GM23338 (cell line): ENCODE results near the gene PTGR2. TPM values are rescaled to one million over a fixed set of nuclear protein-coding genes. Genes with fewer than 3 reads are reported as not detected.
"Not testable (repeated sequence)": the region's sequence is repeated elsewhere in the genome, so short reads cannot be mapped to it uniquely, and the experiment has no call there.

Source experiments
- ATAC-seq: fragments of 200-7000 bp; cut with Tn5 transposase; 3 replicates; pipeline ENCODE4 v1.9.1; 2020
- DNase-seq: peaks from one replicate; pipeline ENCODE4 v3.0.0-alpha.2; 2015; ENCODE audit warnings: low spot score
- H2AFZ ChIP-seq: fragments of 200-600 bp; sonication (generic); 2 replicates; pipeline ENCODE4 v1.8.0; 2016; ENCODE audit warnings: antibody characterized with exemption, mild to moderate bottlenecking, moderate library complexity
- H3F3A ChIP-seq: fragments of 200-600 bp; sonication (generic); replicated peaks from 2 replicates; pipeline ENCODE4 v1.8.0; 2017; ENCODE audit warnings: antibody characterized with exemption, mixed run types, low read depth
- H3K27ac ChIP-seq: fragments of 200-600 bp; sonication (generic); 2 replicates; pipeline ENCODE4 v1.6.1; 2016; ENCODE audit warnings: low read depth
- H3K27me3 ChIP-seq: fragments of 200-600 bp; sonication (generic); 2 replicates; pipeline ENCODE4 v1.8.0; 2016; ENCODE audit warnings: mild to moderate bottlenecking, mixed run types, moderate library complexity; ENCODE audit not compliant: insufficient read depth
- H3K36me3 ChIP-seq: fragments of 200-600 bp; sonication (generic); 2 replicates; pipeline ENCODE4 v1.8.0; 2016; ENCODE audit warnings: mild to moderate bottlenecking; ENCODE audit not compliant: insufficient read depth
- H3K4me1 ChIP-seq: fragments of 200-600 bp; sonication (generic); 2 replicates; pipeline ENCODE4 v1.8.0; 2016; ENCODE audit warnings: mild to moderate bottlenecking, moderate library complexity; ENCODE audit not compliant: insufficient read depth
- H3K4me2 ChIP-seq: fragments of 200-600 bp; sonication (generic); 2 replicates; pipeline ENCODE4 v1.7.1; 2017; ENCODE audit warnings: mixed run types
- H3K4me3 ChIP-seq: fragments of 200-600 bp; sonication (generic); 2 replicates; pipeline ENCODE4 v1.6.1; 2016; ENCODE audit warnings: mixed run types
- H3K79me2 ChIP-seq: fragments of 200-600 bp; sonication (generic); replicated peaks from 2 replicates; pipeline ENCODE4 v1.8.0; 2017; ENCODE audit warnings: mild to moderate bottlenecking; ENCODE audit not compliant: insufficient read depth
- H3K9me2 ChIP-seq: fragments of 200-600 bp; sonication (generic); 2 replicates; pipeline ENCODE4 v1.8.0; 2017; ENCODE audit not compliant: insufficient read depth
- H4K20me1 ChIP-seq: fragments of 200-600 bp; sonication (generic); replicated peaks from 2 replicates; pipeline ENCODE4 v1.8.0; 2017; ENCODE audit warnings: mild to moderate bottlenecking; ENCODE audit not compliant: insufficient read depth
- H3K27ac Mint-ChIP-seq: 2 replicates; pipeline ENCODE4 v1.8.0; 2020; ENCODE audit warnings: inconsistent platforms, mild to moderate bottlenecking, moderate library complexity, mixed read lengths
- H3K27me3 Mint-ChIP-seq: 3 replicates; pipeline ENCODE4 v1.8.0; 2022; ENCODE audit warnings: low read depth, mild to moderate bottlenecking, moderate library complexity, mixed read lengths, inconsistent platforms; ENCODE audit not compliant: insufficient read depth, poor library complexity
- H3K36me3 Mint-ChIP-seq: 3 replicates; pipeline ENCODE4 v1.8.0; 2021; ENCODE audit warnings: low read depth, mild to moderate bottlenecking, inconsistent platforms, moderate library complexity, mixed read lengths
- H3K4me1 Mint-ChIP-seq: 3 replicates; pipeline ENCODE4 v1.8.0; 2020; ENCODE audit warnings: mild to moderate bottlenecking, inconsistent platforms, mixed read lengths
- H3K4me3 Mint-ChIP-seq: 3 replicates; pipeline ENCODE4 v1.8.0; 2021; ENCODE audit warnings: moderate library complexity, mild to moderate bottlenecking, inconsistent platforms, mixed read lengths
- H3K9me3 Mint-ChIP-seq: 3 replicates; pipeline ENCODE4 v1.8.0; 2020; ENCODE audit warnings: moderate library complexity, mild to moderate bottlenecking, inconsistent platforms, mixed read lengths
- EZH2 ChIP-seq: fragments of 200-600 bp; sonication (generic); IDR thresholded peaks from one replicate; pipeline ENCODE4 v1.8.0; 2017; ENCODE audit warnings: antibody characterized with exemption, mild to moderate bottlenecking, low read depth; ENCODE audit not compliant: unreplicated experiment
- EZH2phosphoT487 ChIP-seq: fragments of 200-600 bp; sonication (generic); IDR thresholded peaks from one replicate; pipeline ENCODE4 v1.8.1; 2018; ENCODE audit warnings: antibody characterized with exemption; ENCODE audit not compliant: unreplicated experiment
- REST ChIP-seq: IDR thresholded peaks from one replicate; pipeline ENCODE4 v1.6.1; 2018; ENCODE audit warnings: antibody characterized with exemption; ENCODE audit not compliant: unreplicated experiment
- STAT1 ChIP-seq: IDR thresholded peaks from one replicate; pipeline ENCODE4 v1.6.1; 2016; ENCODE audit warnings: antibody characterized with exemption; ENCODE audit not compliant: unreplicated experiment
- ZNF331 ChIP-seq: fragments of 250-450 bp; sonication (Bioruptor Pico); IDR thresholded peaks from 2 replicates; pipeline ENCODE4 v1.5.0; 2020; ENCODE audit warnings: low read depth, mild to moderate bottlenecking, moderate library complexity
- polyA plus RNA-seq: library from polyadenylated mRNA; unstranded; fragments of >200 nt; fragmentation: Nextera tagmentation; extraction: Ambion mirVana; gene quantifications from 2 replicates; pipeline ENCODE4 v1.2.1, GENCODE V29; 2016
- total RNA-seq: library from RNA; depleted of rRNA; stranded (reverse); fragments of >200 nt; shearing (Covaris generic); gene quantifications from 2 replicates; pipeline ENCODE4 v1.2.3, GENCODE V29; 2014
- TF ChIP-seq, protein P1 (sequence below): fragments of 250-450 bp; sonication (Bioruptor Pico); IDR thresholded peaks from 2 replicates; pipeline ENCODE4 v1.5.0; 2020; ENCODE audit warnings: mild to moderate bottlenecking, moderate library complexity

PTGR2 gene
- total and polyA plus RNA-seq, 2 experiments from 2014 or later: 20.0 to 25.4 TPM

DNA sequence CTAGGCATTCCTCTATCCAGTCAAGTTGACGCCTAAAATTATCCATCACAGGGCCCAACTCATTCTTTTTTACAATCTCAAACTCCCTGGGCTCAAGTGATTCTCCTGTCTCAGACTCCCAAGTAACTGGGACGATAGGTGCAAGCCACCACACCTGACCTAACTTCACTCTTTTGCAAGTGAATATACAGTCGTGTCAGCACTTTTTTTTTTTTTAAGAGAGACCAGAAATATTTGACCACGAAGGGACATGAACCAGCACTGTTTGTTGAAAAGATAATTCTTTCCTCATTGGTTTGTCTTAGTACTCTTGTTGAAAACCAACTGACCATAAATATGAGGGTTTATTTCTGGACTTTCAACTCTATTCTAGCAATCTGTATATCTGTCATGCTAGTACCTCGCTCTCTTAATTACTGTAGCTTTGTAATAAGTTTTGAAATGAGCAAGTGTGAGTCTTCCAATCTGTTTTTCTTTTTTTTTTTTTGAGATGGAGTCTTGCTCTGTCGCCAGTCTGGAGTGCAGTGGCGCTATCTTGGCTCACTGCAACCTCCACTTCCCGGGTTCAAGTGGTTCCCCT lies 14.0 kb downstream of the PTGR2 start (continued):
- TF ChIP-seq, protein P1, sequence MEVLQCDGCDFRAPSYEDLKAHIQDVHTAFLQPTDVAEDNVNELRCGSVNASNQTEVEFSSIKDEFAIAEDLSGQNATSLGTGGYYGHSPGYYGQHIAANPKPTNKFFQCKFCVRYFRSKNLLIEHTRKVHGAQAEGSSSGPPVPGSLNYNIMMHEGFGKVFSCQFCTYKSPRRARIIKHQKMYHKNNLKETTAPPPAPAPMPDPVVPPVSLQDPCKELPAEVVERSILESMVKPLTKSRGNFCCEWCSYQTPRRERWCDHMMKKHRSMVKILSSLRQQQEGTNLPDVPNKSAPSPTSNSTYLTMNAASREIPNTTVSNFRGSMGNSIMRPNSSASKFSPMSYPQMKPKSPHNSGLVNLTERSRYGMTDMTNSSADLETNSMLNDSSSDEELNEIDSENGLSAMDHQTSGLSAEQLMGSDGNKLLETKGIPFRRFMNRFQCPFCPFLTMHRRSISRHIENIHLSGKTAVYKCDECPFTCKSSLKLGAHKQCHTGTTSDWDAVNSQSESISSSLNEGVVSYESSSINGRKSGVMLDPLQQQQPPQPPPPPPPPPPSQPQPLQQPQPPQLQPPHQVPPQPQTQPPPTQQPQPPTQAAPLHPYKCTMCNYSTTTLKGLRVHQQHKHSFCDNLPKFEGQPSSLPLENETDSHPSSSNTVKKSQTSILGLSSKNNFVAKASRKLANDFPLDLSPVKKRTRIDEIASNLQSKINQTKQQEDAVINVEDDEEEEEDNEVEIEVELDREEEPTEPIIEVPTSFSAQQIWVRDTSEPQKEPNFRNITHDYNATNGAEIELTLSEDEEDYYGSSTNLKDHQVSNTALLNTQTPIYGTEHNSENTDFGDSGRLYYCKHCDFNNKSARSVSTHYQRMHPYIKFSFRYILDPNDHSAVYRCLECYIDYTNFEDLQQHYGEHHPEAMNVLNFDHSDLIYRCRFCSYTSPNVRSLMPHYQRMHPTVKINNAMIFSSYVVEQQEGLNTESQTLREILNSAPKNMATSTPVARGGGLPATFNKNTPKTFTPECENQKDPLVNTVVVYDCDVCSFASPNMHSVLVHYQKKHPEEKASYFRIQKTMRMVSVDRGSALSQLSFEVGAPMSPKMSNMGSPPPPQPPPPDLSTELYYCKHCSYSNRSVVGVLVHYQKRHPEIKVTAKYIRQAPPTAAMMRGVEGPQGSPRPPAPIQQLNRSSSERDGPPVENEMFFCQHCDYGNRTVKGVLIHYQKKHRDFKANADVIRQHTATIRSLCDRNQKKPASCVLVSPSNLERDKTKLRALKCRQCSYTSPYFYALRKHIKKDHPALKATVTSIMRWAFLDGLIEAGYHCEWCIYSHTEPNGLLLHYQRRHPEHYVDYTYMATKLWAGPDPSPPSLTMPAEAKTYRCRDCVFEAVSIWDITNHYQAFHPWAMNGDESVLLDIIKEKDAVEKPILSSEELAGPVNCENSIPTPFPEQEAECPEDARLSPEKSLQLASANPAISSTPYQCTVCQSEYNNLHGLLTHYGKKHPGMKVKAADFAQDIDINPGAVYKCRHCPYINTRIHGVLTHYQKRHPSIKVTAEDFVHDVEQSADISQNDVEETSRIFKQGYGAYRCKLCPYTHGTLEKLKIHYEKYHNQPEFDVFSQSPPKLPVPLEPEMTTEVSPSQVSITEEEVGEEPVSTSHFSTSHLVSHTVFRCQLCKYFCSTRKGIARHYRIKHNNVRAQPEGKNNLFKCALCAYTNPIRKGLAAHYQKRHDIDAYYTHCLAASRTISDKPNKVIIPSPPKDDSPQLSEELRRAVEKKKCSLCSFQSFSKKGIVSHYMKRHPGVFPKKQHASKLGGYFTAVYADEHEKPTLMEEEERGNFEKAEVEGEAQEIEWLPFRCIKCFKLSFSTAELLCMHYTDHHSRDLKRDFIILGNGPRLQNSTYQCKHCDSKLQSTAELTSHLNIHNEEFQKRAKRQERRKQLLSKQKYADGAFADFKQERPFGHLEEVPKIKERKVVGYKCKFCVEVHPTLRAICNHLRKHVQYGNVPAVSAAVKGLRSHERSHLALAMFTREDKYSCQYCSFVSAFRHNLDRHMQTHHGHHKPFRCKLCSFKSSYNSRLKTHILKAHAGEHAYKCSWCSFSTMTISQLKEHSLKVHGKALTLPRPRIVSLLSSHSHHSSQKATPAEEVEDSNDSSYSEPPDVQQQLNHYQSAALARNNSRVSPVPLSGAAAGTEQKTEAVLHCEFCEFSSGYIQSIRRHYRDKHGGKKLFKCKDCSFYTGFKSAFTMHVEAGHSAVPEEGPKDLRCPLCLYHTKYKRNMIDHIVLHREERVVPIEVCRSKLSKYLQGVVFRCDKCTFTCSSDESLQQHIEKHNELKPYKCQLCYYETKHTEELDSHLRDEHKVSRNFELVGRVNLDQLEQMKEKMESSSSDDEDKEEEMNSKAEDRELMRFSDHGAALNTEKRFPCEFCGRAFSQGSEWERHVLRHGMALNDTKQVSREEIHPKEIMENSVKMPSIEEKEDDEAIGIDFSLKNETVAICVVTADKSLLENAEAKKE: no peak
- TF ChIP-seq EZH2phosphoT487: no peak

- H3K36me3 Mint-ChIP-seq, H3K27ac ChIP-seq, H3K36me3 ChIP-seq: not testable (repeated sequence)
Measured at GRCh38 chr14:73869754-73870153, 18.1 kb downstream of the PTGR2 start.

DNA sequence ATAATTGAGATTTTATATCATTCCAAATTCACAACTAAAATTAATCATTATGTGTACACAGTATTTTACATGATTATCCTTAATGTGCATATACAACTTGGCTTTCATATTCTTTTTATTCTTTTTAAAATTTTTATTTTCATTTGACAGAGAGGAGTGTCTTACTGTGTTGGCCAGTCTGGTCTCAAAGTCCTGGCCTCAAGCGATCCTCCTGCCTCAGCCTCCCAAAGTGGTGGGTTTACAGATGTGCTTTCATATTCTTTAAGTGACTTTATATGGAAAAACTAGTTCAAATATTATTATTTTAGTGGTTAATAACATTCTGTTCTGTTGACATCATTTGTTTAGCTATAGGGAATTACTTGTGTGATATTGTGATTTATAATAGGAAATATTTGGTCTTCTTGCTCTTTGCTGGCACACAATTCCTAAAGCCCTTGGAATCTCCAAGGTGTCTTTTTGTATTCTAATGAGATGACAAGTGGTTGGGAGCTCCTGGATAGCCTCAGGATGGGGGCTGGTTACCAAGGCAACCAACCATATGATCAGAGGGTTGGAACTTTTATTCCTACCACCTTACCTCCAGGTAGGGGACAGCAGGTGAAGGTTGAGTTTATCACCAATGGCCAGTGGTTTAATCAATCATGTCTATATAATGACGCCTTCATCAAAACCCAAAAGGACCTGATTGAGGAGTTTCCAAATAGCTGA lies 19.0 kb downstream of the PTGR2 start:
- DNase-seq (peak; percentile 62), ATAC-seq (peak; percentile 67)
- no peaks in the 10 kb centered on the region for H3K27me3 Mint-ChIP-seq
- Histone ChIP-seq H3K79me2 (no peaks in the 10 kb centered on the region), H3K4me1 (no peaks in the 10 kb centered on the region), H3F3A (no peaks in the 10 kb centered on the region), H4K20me1 (no peaks in the 10 kb centered on the region; the same call in 1 of the 2 replicates), H3K36me3 (no peaks in the 10 kb centered on the region; the same call in 1 of the 2 replicates), H3K27me3 (no peaks in the 10 kb centered on the region), H3K27ac (no peak overlapping the region), H3K9me2 (no peaks in the 10 kb centered on the region), H3K4me2 (no peak overlapping the region), H3K4me3 (no peak overlapping the region), H2AFZ (no peak overlapping the region)
- H3K4me1 Mint-ChIP-seq: peaks cover 4% of the 10 kb centered on the region; the same call in 2 of the 3 replicates
- no peak overlapping the region for H3K27ac Mint-ChIP-seq
- no peaks in the 10 kb centered on the region for H3K9me3 Mint-ChIP-seq
- H3K4me3 Mint-ChIP-seq: no peak overlapping the region
- no peaks in the 10 kb centered on the region; the same call in 2 of the 3 replicates for H3K36me3 Mint-ChIP-seq
- TF ChIP-seq EZH2: no peak
- TF ChIP-seq STAT1: no peak
- TF ChIP-seq REST: no peak
- no peak for TF ChIP-seq ZNF331 (CRISPR knock-in tag)

More at GRCh38 chr14:73869754-73870153, 18.1 kb downstream of the PTGR2 start:
- H3K27ac Mint-ChIP-seq, H3K4me1 ChIP-seq, H3K9me3 Mint-ChIP-seq, H2AFZ ChIP-seq, H3K27me3 ChIP-seq, H4K20me1 ChIP-seq, H3K4me3 ChIP-seq, H3K79me2 ChIP-seq, H3K4me3 Mint-ChIP-seq, H3K9me2 ChIP-seq, H3K4me1 Mint-ChIP-seq, DNase-seq, H3F3A ChIP-seq, H3K4me2 ChIP-seq, H3K27me3 Mint-ChIP-seq, ATAC-seq: not testable (repeated sequence)
